HepG2 (cell line): Measurements from ENCODE around the gene RSL1D1. TPM values are rescaled to one million over a fixed set of nuclear protein-coding genes. Genes with fewer than 3 reads are reported as not detected.

Experiments
- ATAC-seq: fragments of 200-7000 bp; cut with Tn5 transposase; 3 replicates; pipeline ENCODE4 v1.9.1; 2020; ENCODE audit warnings: mild to moderate bottlenecking, moderate library complexity
- BruUV-seq: library from RNA; stranded (reverse); fragments of 400-500 nt; replicated peaks from 2 replicates; lab custom pipeline; 2021; lab: Mats Ljungman, UMichigan
- CTCF ChIA-PET: fragments of 300-600 bp; formaldehyde crosslinking; extraction: SDS; loops from one replicate; lab custom pipeline; 2021; ENCODE audit warnings: low total read pairs, inconsistent platforms, low intra/inter-chr PET ratio; lab: Yijun Ruan, JAX
- POLR2A ChIA-PET: fragments of 350-600 bp; sonication (Branson Sonifier 250); formaldehyde crosslinking; loops from one replicate; lab custom pipeline; 2020; ENCODE audit warnings: antibody characterized with exemption, inconsistent platforms; lab: Yijun Ruan, JAX
- DNase-seq: peaks from one replicate; pipeline ENCODE4 v3.0.0-alpha.2; 2015; ENCODE audit warnings: low spot score
- FAIRE-seq: peaks from 3 replicates; lab custom pipeline; 2011; peaks lifted over from hg19 to GRCh38; lab: Jason Lieb, UNC
- H2AFZ ChIP-seq: one replicate; pipeline ENCODE4 v1.6.1; 2011; ENCODE audit warnings: low read length, inconsistent platforms
- H3K27ac ChIP-seq: fragments of 300-600 bp; 3 replicates; pipeline ENCODE4 v1.8.0; 2011; ENCODE audit warnings: mixed run types, mild to moderate bottlenecking, mixed read lengths, low read length, inconsistent platforms; ENCODE audit not compliant: insufficient read depth; ENCODE audit errors: extremely low read length
- H3K27me3 ChIP-seq, 2 experiments: fragments of 200-600 bp in 1 of 2; 2 replicates in 1 of 2; 3 replicates in 1 of 2; pipeline versions ENCODE4 v1.6.0 to v1.8.0; 2011; ENCODE audit warnings: low read length in 2 of 2, mild to moderate bottlenecking in 2 of 2, moderate library complexity in 2 of 2, inconsistent platforms in 1 of 2; ENCODE audit not compliant: insufficient read depth in 2 of 2, control insufficient read depth in 1 of 2
- H3K36me3 ChIP-seq, 2 experiments: fragments of 200-600 bp in 1 of 2; replicated peaks in 1 of 2; 2 replicates in 1 of 2; 3 replicates in 1 of 2; pipeline versions ENCODE4 v1.5.1 to v1.8.0; 2011; ENCODE audit warnings: low read length in 2 of 2, inconsistent platforms in 1 of 2; ENCODE audit not compliant: insufficient read depth in 2 of 2, control insufficient read depth in 1 of 2
- H3K4me1 ChIP-seq: 2 replicates; pipeline ENCODE4 v1.5.1; 2012; ENCODE audit warnings: low read length, inconsistent platforms; ENCODE audit not compliant: insufficient read depth
- H3K4me2 ChIP-seq: 2 replicates; pipeline ENCODE4 v1.6.0; 2011; ENCODE audit warnings: low read depth, low read length, inconsistent platforms
- H3K4me3 ChIP-seq, 3 experiments: fragments of 200-600 bp in 1 of 3; sonication (generic), shearing (Covaris generic) in 1 of 3; replicated peaks in 1 of 3; 2 replicates each; pipeline ENCODE4 v1.5.1; 2011 to 2016; ENCODE audit warnings: low read length in 3 of 3, inconsistent platforms in 2 of 3, low read depth in 2 of 3, mild to moderate bottlenecking in 2 of 3, control low read depth in 1 of 3, mixed read lengths in 1 of 3; ENCODE audit not compliant: insufficient read depth in 1 of 3
- H3K79me2 ChIP-seq: one replicate; pipeline ENCODE4 v1.6.1; 2011; ENCODE audit warnings: low read length, inconsistent platforms; ENCODE audit not compliant: insufficient read depth
- H3K9ac ChIP-seq: 2 replicates; pipeline ENCODE4 v1.6.0; 2011; ENCODE audit warnings: mild to moderate bottlenecking, low read depth, low read length, inconsistent platforms; ENCODE audit not compliant: insufficient read depth
- H3K9me3 ChIP-seq: 2 replicates; pipeline ENCODE4 v1.5.1; 2012; ENCODE audit warnings: mild to moderate bottlenecking, low read length
- H4K20me1 ChIP-seq: 2 replicates; pipeline ENCODE4 v1.6.0; 2011; ENCODE audit warnings: inconsistent platforms, mild to moderate bottlenecking, low read length, moderate library complexity; ENCODE audit not compliant: insufficient read depth
- CENPBD1 ChIP-seq: sonication (generic); formaldehyde crosslinking; IDR thresholded peaks from 2 replicates; pipeline ENCODE4 v1.8.0; 2022; ENCODE audit warnings: missing genetic modification reagents, low read depth, mild to moderate bottlenecking, borderline replicate concordance
- HDAC6 ChIP-seq: fragments of 200-600 bp; sonication (generic); IDR thresholded peaks from 2 replicates; pipeline ENCODE4 v1.7.0; 2017; ENCODE audit warnings: mild to moderate bottlenecking, antibody characterized with exemption, low read length, low read depth
- HINFP ChIP-seq: sonication (generic); formaldehyde crosslinking; IDR thresholded peaks from 2 replicates; pipeline ENCODE4 v1.4.0; 2020; ENCODE audit warnings: low read depth, mild to moderate bottlenecking, missing genetic modification reagents
- HOXA5 ChIP-seq: sonication (generic); formaldehyde crosslinking; IDR thresholded peaks from 2 replicates; pipeline ENCODE4 v1.4.0; 2020; ENCODE audit warnings: missing genetic modification reagents
- POLR2AphosphoS5 ChIP-seq: IDR thresholded peaks from 2 replicates; pipeline ENCODE4 v1.6.1; 2012; ENCODE audit warnings: low read depth, low read length
- POLR2G ChIP-seq: fragments of 200-400 bp; formaldehyde crosslinking; IDR thresholded peaks from 2 replicates; pipeline ENCODE4 v1.6.1; 2018; ENCODE audit warnings: mild to moderate bottlenecking, low read depth, low read length, moderate library complexity
- PRPF4 ChIP-seq: fragments of 200-400 bp; formaldehyde crosslinking; IDR thresholded peaks from 2 replicates; pipeline ENCODE4 v1.6.1; 2016; ENCODE audit warnings: low read length, low read depth; ENCODE audit not compliant: poor library complexity, severe bottlenecking
- SIX1 ChIP-seq: sonication (generic); formaldehyde crosslinking; IDR thresholded peaks from 2 replicates; pipeline ENCODE4 v1.4.0; 2020; ENCODE audit warnings: missing genetic modification reagents, borderline replicate concordance
- SMAD9 ChIP-seq: sonication (generic); formaldehyde crosslinking; IDR thresholded peaks from 2 replicates; pipeline ENCODE4 v1.5.1; 2020; ENCODE audit warnings: mild to moderate bottlenecking, missing genetic modification reagents
- TCF12 ChIP-seq, 2 experiments: fragments of 450-650 bp in 1 of 2; sonication (generic) in 1 of 2; formaldehyde crosslinking in 1 of 2; IDR thresholded peaks; 2 replicates each; pipeline versions ENCODE4 v1.6.1 to v1.8.0; 2017 to 2022; ENCODE audit warnings: antibody characterized with exemption in 1 of 2, mild to moderate bottlenecking in 1 of 2, missing genetic modification reagents in 1 of 2, moderate library complexity in 1 of 2
- WIZ ChIP-seq: sonication (generic); formaldehyde crosslinking; IDR thresholded peaks from 2 replicates; pipeline ENCODE4 v1.5.1; 2020; ENCODE audit warnings: mild to moderate bottlenecking, missing genetic modification reagents
- ZBTB10 ChIP-seq: sonication (generic); formaldehyde crosslinking; IDR thresholded peaks from 2 replicates; pipeline ENCODE4 v1.4.0; 2020; ENCODE audit warnings: missing genetic modification reagents, borderline replicate concordance
- ZKSCAN8 ChIP-seq: IDR thresholded peaks from 2 replicates; pipeline ENCODE4 v1.6.1; 2016; ENCODE audit warnings: borderline replicate concordance, missing genetic modification reagents, missing compliant biosample characterization
- ZNF10 ChIP-seq: sonication (generic); formaldehyde crosslinking; IDR thresholded peaks from 2 replicates; pipeline ENCODE4 v1.4.0; 2020; ENCODE audit warnings: mild to moderate bottlenecking, low read depth, missing genetic modification reagents, borderline replicate concordance
- ZNF230 ChIP-seq: sonication (generic); formaldehyde crosslinking; IDR thresholded peaks from 2 replicates; pipeline ENCODE4 v1.4.0; 2020; ENCODE audit warnings: mild to moderate bottlenecking, missing genetic modification reagents
- ZNF263 ChIP-seq: sonication (generic); formaldehyde crosslinking; IDR thresholded peaks from 2 replicates; pipeline ENCODE4 v1.4.0; 2020; ENCODE audit warnings: missing genetic modification reagents
- ZNF546 ChIP-seq: sonication (generic); formaldehyde crosslinking; conservative IDR thresholded peaks from 2 replicates; pipeline ENCODE4 v1.8.1; 2023; ENCODE audit warnings: mild to moderate bottlenecking, missing genetic modification reagents
- ZNF552 ChIP-seq: sonication (generic); formaldehyde crosslinking; IDR thresholded peaks from 2 replicates; pipeline ENCODE4 v1.9.0; 2022; ENCODE audit warnings: missing genetic modification reagents, mild to moderate bottlenecking, borderline replicate concordance
- ZNF713 ChIP-seq: sonication (generic); formaldehyde crosslinking; IDR thresholded peaks from 2 replicates; pipeline ENCODE4 v1.4.0; 2020; ENCODE audit warnings: mild to moderate bottlenecking, missing genetic modification reagents
- ZNF790 ChIP-seq: sonication (generic); formaldehyde crosslinking; IDR thresholded peaks from 2 replicates; pipeline ENCODE4 v1.8.0; 2022; ENCODE audit warnings: missing genetic modification reagents, mild to moderate bottlenecking, borderline replicate concordance
- WGBS: methylation state at CpG from one replicate; pipeline ENCODE4 v1.1.6; 2017; ENCODE audit warnings: low lambda C conversion rate; 5-methylcytosine and 5-hydroxymethylcytosine counted together
- in situ Hi-C: cut with HindIII; loops from 2 replicates; pipeline ENCODE4 v1.10.0; 2017; ENCODE audit warnings: low pct_unique_long_range_greater_than_20kb; ENCODE audit not compliant: extremely low pct_ligation_motif_present
- intact Hi-C: fragments of 100-400 bp; cut with micrococcal nuclease; formaldehyde crosslinking; loops from one replicate; pipeline ENCODE4 v1.10.0; 2022; ENCODE audit not compliant: unreplicated experiment
- polyA plus RNA-seq, 8 experiments: library from polyadenylated mRNA; depleted of rRNA in 3 of 8; stranded (reverse) in 7 of 8; unstranded in 1 of 8; fragments of >200 nt; fragmentation: Illumina TruSeq in 4 of 8; extraction: Trizol in 4 of 8; gene quantifications; 2 replicates each; pipeline versions ENCODE4 v1.2.1 to v1.2.3, GENCODE V29; 2011 to 2016; ENCODE audit warnings: low read depth in 4 of 8, missing spikeins in 1 of 8, mixed read lengths in 1 of 8; ENCODE audit not compliant: insufficient read depth in 1 of 8
- total RNA-seq, 5 experiments: library from RNA; depleted of rRNA; stranded (reverse); fragments of >200 nt; fragmentation: Illumina TruSeq; extraction: Trizol; gene quantifications; 2 replicates each; pipeline ENCODE4 v1.2.3, GENCODE V29; 2016; ENCODE audit warnings: low read depth in 1 of 5

The RSL1D1 gene
- total and polyA plus RNA-seq, 2 of the 13 experiments (the other 11 are each of a cell fraction or from before 2014, with no cell fraction given), result 187 to 343 TPM

- TF ChIP-seq PRPF4, result peak; percentile 22
- TF ChIP-seq CENPBD1, result 0 out of 2 replicates have a peak, but pooled peaks have one; percentile 17
- TF ChIP-seq ZNF546 (CRISPR knock-in tag), result no peak
- no peak for TF ChIP-seq SMAD9 (CRISPR knock-in tag)
- TF ChIP-seq POLR2G, result 0 out of 2 replicates have a peak, but pooled peaks have one; percentile 2
- TF ChIP-seq ZNF10 (CRISPR knock-in tag), result no peak
- 0 out of 2 replicates have a peak, but pooled peaks have one; percentile 7 for TF ChIP-seq HINFP (CRISPR knock-in tag)
- no peak for TF ChIP-seq ZNF713 (CRISPR knock-in tag)
- 0 out of 2 replicates have a peak, but pooled peaks have one; percentile 4 for TF ChIP-seq POLR2AphosphoS5
Observed at GRCh38 chr16:11799017-11799381, 52.3 kb downstream of the RSL1D1 start (continued).

- Histone ChIP-seq H3K36me3 (peaks cover 0 to 8% of the 10 kb centered on the region in 2 experiments; a peak in 2 of 5 replicates), H3K9ac (peak overlapping the region; percentile 95), H3K79me2 (peaks cover 61% of the 10 kb centered on the region), H2AFZ (no peak overlapping the region), H3K4me2 (peak overlapping the region; percentile 93), H4K20me1 (peaks cover 27% of the 10 kb centered on the region), H3K27ac (peak overlapping the region; percentile 85), H3K4me1 (peaks cover 73% of the 10 kb centered on the region), H3K4me3 (peak overlapping the region; percentile 76 to 90 (median 83)), H3K9me3 (no peaks in the 10 kb centered on the region), H3K27me3 (no peaks in the 10 kb centered on the region; a peak in 1 of 5 replicates)
- under 1% methylated on average over 7 of the region's 7 CpGs for WGBS
- no TSS peak for BruUV-seq
- intact Hi-C loops (loop anchor here (5.0 to 10.0 kb wide), 2 partner anchors 114 to 213 kb away; partner anchors contain the start of gene LITAF), in situ Hi-C loops (no loop called here)
- ATAC-seq, result peak; percentile 10
- ChIA-PET CTCF (no interaction called here), POLR2A (interaction anchor here (0.6 to 5.9 kb wide), 54 partner anchors 8 to 490 kb away, joined by 3 to 207 read pairs (median 6); partner anchors contain the start of genes GSPT1, LITAF, RSL1D1 and TXNDC11)
- no peak for FAIRE-seq
- no peak for DNase-seq
- TF ChIP-seq ZBTB10, result no peak
- no peak for TF ChIP-seq TCF12 (IDR thresholded peaks at IDR 0.05)
- TF ChIP-seq TCF12 (CRISPR knock-in tag; IDR thresholded peaks at IDR 0.05), result no peak
- no peak for TF ChIP-seq SIX1
- peak; percentile 56; the same call in 1 of the 2 replicates for TF ChIP-seq WIZ
- 0 out of 2 replicates have a peak, but pooled peaks have one; percentile 8 for TF ChIP-seq ZNF552
- TF ChIP-seq ZKSCAN8 (CRISPR knock-in tag), result no peak
- no peak for TF ChIP-seq HOXA5
- TF ChIP-seq ZNF790 (CRISPR knock-in tag), result no peak
- no peak for TF ChIP-seq ZNF263 (CRISPR knock-in tag)
- TF ChIP-seq ZNF230 (CRISPR knock-in tag), result 0 out of 2 replicates have a peak, but pooled peaks have one; percentile 2
- no peak for TF ChIP-seq HDAC6
Observed at GRCh38 chr16:11797957-11798299, 53.4 kb downstream of the RSL1D1 start.
